Osteocyte (in vitro differentiated cells): ENCODE results near the gene PSMD14. TPM values are rescaled to one million over a fixed set of nuclear protein-coding genes. Genes with fewer than 3 reads are reported as not detected.

Experiments
- DNase-seq: peaks from one replicate; pipeline ENCODE4 v3.0.0; 2021; ENCODE audit warnings: mixed read lengths; ENCODE audit not compliant: unreplicated experiment; ENCODE audit errors: extremely low spot score
- H3K27ac Mint-ChIP-seq: one replicate; pipeline ENCODE4 v1.8.0; 2021; ENCODE audit warnings: mild to moderate bottlenecking, mixed read lengths; ENCODE audit not compliant: unreplicated experiment
- H3K27me3 Mint-ChIP-seq: one replicate; pipeline ENCODE4 v1.8.0; 2021; ENCODE audit warnings: mixed read lengths; ENCODE audit not compliant: unreplicated experiment
- H3K36me3 Mint-ChIP-seq: one replicate; pipeline ENCODE4 v1.8.0; 2021; ENCODE audit warnings: mixed read lengths; ENCODE audit not compliant: unreplicated experiment
- H3K4me1 Mint-ChIP-seq: one replicate; pipeline ENCODE4 v1.8.0; 2021; ENCODE audit warnings: mixed read lengths; ENCODE audit not compliant: unreplicated experiment
- H3K4me3 Mint-ChIP-seq: one replicate; pipeline ENCODE4 v1.8.0; 2021; ENCODE audit warnings: mild to moderate bottlenecking, moderate library complexity, mixed read lengths; ENCODE audit not compliant: unreplicated experiment
- H3K9me3 Mint-ChIP-seq: one replicate; pipeline ENCODE4 v1.8.0; 2021; ENCODE audit warnings: mixed read lengths; ENCODE audit not compliant: unreplicated experiment
- total RNA-seq: library from RNA; stranded (reverse); gene quantifications from 2 replicates; pipeline ENCODE4 v1.2.1, GENCODE V29; 2021
- TF ChIP-seq, protein P1 (sequence below): fragments of 200-600 bp; sonication (generic); IDR thresholded peaks from 2 replicates; pipeline ENCODE4 v1.5.0; 2021; ENCODE audit warnings: antibody characterized with exemption, mild to moderate bottlenecking, moderate library complexity

PSMD14 gene
- total RNA-seq, 1 donor from 2014 or later, result 38.7 TPM

DNA sequence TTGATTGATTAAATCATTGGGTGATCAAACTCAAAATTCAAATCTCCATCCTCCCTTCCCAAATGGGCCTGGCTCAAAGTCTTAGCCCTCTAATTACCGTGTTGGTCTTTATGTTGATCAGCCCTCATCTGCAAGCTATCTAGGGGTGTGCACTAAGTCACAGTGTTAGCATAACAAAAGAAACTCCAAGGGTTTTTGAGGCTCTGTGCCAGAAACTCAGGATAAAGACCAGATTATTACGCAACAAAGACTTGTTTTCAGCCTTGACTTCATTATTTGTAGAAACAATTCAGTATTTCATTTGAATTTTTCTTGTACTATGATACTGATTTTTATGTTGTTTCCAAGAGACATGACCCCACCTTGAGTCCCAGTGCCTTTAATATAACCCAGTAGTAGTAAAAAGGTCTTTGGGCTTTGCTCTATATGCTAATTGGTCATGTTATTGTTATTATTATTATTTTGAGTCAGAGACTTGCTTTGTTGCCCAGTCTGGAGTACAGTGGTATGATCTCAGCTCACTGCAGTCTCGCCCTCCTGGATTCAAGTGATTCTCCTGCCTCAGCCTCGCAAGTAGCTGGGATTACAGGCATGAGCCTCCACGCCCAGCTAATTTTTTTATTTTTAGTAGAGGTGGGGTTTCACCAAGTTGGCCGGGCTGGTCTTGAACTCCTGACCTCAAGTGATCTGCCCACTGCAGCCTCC is 13.9 kb downstream of the PSMD14 start:
- peaks cover 3% of the 10 kb centered on the region for H3K4me1 Mint-ChIP-seq
- DNase-seq, result no peak
- no peak overlapping the region for H3K27ac Mint-ChIP-seq
- no peaks in the 10 kb centered on the region for H3K27me3 Mint-ChIP-seq
- H3K4me3 Mint-ChIP-seq, result no peak overlapping the region
- H3K9me3 Mint-ChIP-seq, result no peaks in the 10 kb centered on the region
- peaks cover 25% of the 10 kb centered on the region for H3K36me3 Mint-ChIP-seq
- TF ChIP-seq, protein P1, sequence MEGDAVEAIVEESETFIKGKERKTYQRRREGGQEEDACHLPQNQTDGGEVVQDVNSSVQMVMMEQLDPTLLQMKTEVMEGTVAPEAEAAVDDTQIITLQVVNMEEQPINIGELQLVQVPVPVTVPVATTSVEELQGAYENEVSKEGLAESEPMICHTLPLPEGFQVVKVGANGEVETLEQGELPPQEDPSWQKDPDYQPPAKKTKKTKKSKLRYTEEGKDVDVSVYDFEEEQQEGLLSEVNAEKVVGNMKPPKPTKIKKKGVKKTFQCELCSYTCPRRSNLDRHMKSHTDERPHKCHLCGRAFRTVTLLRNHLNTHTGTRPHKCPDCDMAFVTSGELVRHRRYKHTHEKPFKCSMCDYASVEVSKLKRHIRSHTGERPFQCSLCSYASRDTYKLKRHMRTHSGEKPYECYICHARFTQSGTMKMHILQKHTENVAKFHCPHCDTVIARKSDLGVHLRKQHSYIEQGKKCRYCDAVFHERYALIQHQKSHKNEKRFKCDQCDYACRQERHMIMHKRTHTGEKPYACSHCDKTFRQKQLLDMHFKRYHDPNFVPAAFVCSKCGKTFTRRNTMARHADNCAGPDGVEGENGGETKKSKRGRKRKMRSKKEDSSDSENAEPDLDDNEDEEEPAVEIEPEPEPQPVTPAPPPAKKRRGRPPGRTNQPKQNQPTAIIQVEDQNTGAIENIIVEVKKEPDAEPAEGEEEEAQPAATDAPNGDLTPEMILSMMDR, result no peak

DNA sequence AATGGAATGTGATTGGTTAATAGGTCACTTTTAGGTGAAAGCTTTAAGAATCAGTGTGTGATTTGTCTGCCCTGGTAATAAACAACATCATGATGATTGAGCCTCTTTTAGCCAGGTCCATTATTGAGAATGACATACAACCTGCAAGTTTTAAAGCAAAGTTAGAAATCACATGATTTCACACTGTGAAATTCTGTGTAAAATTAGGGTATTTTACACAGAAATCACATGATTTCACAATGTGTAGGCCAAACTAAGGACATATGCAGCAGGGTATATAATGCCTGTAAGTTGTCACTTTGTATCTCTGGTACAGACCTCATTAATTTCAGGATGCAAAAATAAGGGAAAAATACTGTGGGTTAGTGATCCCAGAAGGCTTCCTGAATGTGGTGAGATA is 16.7 kb downstream of the PSMD14 start:
- no peak for DNase-seq
- Mint-ChIP-seq H3K27ac (no peak overlapping the region), H3K27me3 (no peaks in the 10 kb centered on the region), H3K36me3 (peaks cover 26% of the 10 kb centered on the region), H3K9me3 (no peaks in the 10 kb centered on the region), H3K4me3 (no peak overlapping the region), H3K4me1 (no peaks in the 10 kb centered on the region)
- TF ChIP-seq, protein P1, result no peak

- no peaks in the 10 kb centered on the region for H3K9me3 Mint-ChIP-seq
- H3K27ac Mint-ChIP-seq, result no peak overlapping the region
- peaks cover 22% of the 10 kb centered on the region for H3K36me3 Mint-ChIP-seq
- H3K27me3 Mint-ChIP-seq, result no peaks in the 10 kb centered on the region
- no peaks in the 10 kb centered on the region for H3K4me1 Mint-ChIP-seq
- TF ChIP-seq, protein P1, result no peak
- H3K4me3 Mint-ChIP-seq, result no peak overlapping the region
- DNase-seq, result no peak
These were observed 19.4 kb downstream of the PSMD14 start for GRCh38 chr2:161327582-161327981.

DNA sequence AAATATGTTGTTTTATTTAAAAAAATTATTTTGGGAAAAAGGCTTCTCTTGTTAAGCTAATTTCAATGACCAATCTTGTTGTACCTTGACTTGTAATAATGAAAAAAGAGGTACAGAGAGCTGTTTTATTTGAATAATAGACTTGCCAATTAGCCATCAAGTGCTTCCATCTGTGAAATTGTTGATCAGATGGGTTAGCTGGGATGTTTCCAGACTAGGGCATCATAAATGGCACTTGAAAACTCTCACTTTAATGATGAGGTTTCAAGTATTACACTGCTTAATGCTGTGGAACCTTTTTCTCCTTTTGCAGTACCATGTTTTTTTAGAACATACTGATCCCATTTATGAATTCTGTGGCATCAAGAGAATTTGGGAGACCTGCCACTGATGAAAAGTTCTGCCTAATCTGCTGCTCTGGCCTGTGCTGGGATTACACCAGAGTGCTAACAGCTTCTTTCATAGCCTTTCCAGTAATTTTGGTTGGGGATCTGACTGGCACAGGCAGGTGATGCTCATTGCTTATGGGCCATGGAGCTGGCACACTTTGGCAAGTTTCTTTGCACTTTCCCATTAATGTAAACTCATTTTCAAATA is 24.2 kb downstream of the PSMD14 start:
- H3K36me3 Mint-ChIP-seq, result peaks cover 5% of the 10 kb centered on the region
- TF ChIP-seq, protein P1, result no peak
- H3K27me3 Mint-ChIP-seq, result no peaks in the 10 kb centered on the region
- H3K4me1 Mint-ChIP-seq, result no peaks in the 10 kb centered on the region
- H3K27ac Mint-ChIP-seq, result no peak overlapping the region
- no peak for DNase-seq
- no peak overlapping the region for H3K4me3 Mint-ChIP-seq
- H3K9me3 Mint-ChIP-seq, result no peaks in the 10 kb centered on the region

GRCh38 chr2:161335626-161336025 is 27.4 kb downstream of the PSMD14 start:
- Mint-ChIP-seq H3K27me3 (no peaks in the 10 kb centered on the region), H3K36me3 (peaks cover 7% of the 10 kb centered on the region), H3K4me1 (no peaks in the 10 kb centered on the region), H3K9me3 (no peaks in the 10 kb centered on the region), H3K4me3 (no peak overlapping the region), H3K27ac (no peak overlapping the region)
- no peak for DNase-seq
- TF ChIP-seq, protein P1, result no peak
